ENCODE data around the gene KIAA1671.

Gene KIAA1671

GRCh38 chr22:25142102-25142501 is 189.6 kb downstream of the KIAA1671 start:
- Histone ChIP-seq H3K79me2 (ENCODE audit: insufficient read depth, low read length) (no peaks in the 10 kb centered on the region), H3K36me3 (ENCODE audit: insufficient read depth, low read length) (no peaks in the 10 kb centered on the region), H3K4me2 (ENCODE audit: low read length) (no peak overlapping the region), H3K9ac (ENCODE audit: low read length) (no peak overlapping the region), H3K27ac (ENCODE audit: low read depth, low read length, poor library complexity, severe bottlenecking) (no peak overlapping the region), H3K4me3 (ENCODE audit: low read depth, low read length, poor library complexity, severe bottlenecking) (no peak overlapping the region), H3K9me2 (ENCODE audit: low read depth, low read length) (no peaks in the 10 kb centered on the region), H3K9me3 (ENCODE audit: low read length) (no peaks in the 10 kb centered on the region), H3K4me1 (ENCODE audit: insufficient read depth, low read length, severe bottlenecking) (no peaks in the 10 kb centered on the region), H2AFZ (ENCODE audit: low read length) (no peak overlapping the region), H4K20me1 (ENCODE audit: insufficient read depth, low read length) (no peaks in the 10 kb centered on the region), H3F3A (ENCODE audit: insufficient read depth, low read length) (no peaks in the 10 kb centered on the region), H3K27me3 (ENCODE audit: insufficient read depth, low read length) (no peaks in the 10 kb centered on the region; the same call in 1 of the 2 replicates)
- TF ChIP-seq, protein P1, sequence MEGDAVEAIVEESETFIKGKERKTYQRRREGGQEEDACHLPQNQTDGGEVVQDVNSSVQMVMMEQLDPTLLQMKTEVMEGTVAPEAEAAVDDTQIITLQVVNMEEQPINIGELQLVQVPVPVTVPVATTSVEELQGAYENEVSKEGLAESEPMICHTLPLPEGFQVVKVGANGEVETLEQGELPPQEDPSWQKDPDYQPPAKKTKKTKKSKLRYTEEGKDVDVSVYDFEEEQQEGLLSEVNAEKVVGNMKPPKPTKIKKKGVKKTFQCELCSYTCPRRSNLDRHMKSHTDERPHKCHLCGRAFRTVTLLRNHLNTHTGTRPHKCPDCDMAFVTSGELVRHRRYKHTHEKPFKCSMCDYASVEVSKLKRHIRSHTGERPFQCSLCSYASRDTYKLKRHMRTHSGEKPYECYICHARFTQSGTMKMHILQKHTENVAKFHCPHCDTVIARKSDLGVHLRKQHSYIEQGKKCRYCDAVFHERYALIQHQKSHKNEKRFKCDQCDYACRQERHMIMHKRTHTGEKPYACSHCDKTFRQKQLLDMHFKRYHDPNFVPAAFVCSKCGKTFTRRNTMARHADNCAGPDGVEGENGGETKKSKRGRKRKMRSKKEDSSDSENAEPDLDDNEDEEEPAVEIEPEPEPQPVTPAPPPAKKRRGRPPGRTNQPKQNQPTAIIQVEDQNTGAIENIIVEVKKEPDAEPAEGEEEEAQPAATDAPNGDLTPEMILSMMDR (IDR thresholded peaks at IDR 0.05; ENCODE audit: low read length) = no peak
- TF ChIP-seq EZH2 (IDR thresholded peaks at IDR 0.05; ENCODE audit: borderline replicate concordance, low read length) = no peak

GRCh38 chr22:25143156-25144076 is 190.9 kb downstream of the KIAA1671 start:
- no peak overlapping the region for H3K4me2 ChIP-seq (ENCODE audit: low read length)
- no peak for TF ChIP-seq EZH2 (IDR thresholded peaks at IDR 0.05; ENCODE audit: borderline replicate concordance, low read length)
- TF ChIP-seq, protein P1 (IDR thresholded peaks at IDR 0.05; ENCODE audit: low read length) = no peak
- H3K79me2 ChIP-seq (ENCODE audit: insufficient read depth, low read length) = no peaks in the 10 kb centered on the region
- H3F3A ChIP-seq (ENCODE audit: insufficient read depth, low read length) = no peaks in the 10 kb centered on the region
- H3K27me3 ChIP-seq (ENCODE audit: insufficient read depth, low read length) = no peaks in the 10 kb centered on the region; the same call in 1 of the 2 replicates
- no peaks in the 10 kb centered on the region for H4K20me1 ChIP-seq (ENCODE audit: insufficient read depth, low read length)
- no peak overlapping the region for H2AFZ ChIP-seq (ENCODE audit: low read length)
- H3K27ac ChIP-seq (ENCODE audit: low read depth, low read length, poor library complexity, severe bottlenecking) = no peak overlapping the region
- H3K9ac ChIP-seq (ENCODE audit: low read length) = no peak overlapping the region
- H3K36me3 ChIP-seq (ENCODE audit: insufficient read depth, low read length) = no peaks in the 10 kb centered on the region
- no peak overlapping the region for H3K4me3 ChIP-seq (ENCODE audit: low read depth, low read length, poor library complexity, severe bottlenecking)
- H3K9me3 ChIP-seq (ENCODE audit: low read length) = no peaks in the 10 kb centered on the region
- no peaks in the 10 kb centered on the region for H3K4me1 ChIP-seq (ENCODE audit: insufficient read depth, low read length, severe bottlenecking)
- no peaks in the 10 kb centered on the region for H3K9me2 ChIP-seq (ENCODE audit: low read depth, low read length)

DNA sequence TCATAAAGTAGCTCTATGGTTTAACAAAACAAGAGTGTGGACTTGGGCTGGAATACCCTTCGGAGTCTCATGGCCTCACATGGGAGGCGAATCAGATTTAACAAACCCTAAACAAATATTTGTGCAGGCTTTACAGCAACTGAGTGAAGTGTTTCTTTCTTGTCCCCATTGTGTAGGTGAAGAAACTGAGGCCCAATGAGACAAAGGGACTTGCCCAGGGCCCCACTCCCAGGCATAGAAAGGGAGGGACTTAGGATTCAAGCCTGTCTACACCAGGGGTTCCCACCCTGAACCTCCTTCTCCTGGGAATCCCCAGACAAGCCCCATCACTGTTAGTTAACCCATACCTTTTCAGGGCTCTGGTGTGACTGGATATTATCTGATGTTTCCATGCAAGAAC is 192.0 kb downstream of the KIAA1671 start:
- H3K9me3 ChIP-seq (ENCODE audit: low read length) = no peaks in the 10 kb centered on the region
- no peaks in the 10 kb centered on the region for H3K36me3 ChIP-seq (ENCODE audit: insufficient read depth, low read length)
- H3K4me2 ChIP-seq (ENCODE audit: low read length) = no peak overlapping the region
- H3K79me2 ChIP-seq (ENCODE audit: insufficient read depth, low read length) = no peaks in the 10 kb centered on the region
- no peaks in the 10 kb centered on the region for H4K20me1 ChIP-seq (ENCODE audit: insufficient read depth, low read length)
- TF ChIP-seq, protein P1 (IDR thresholded peaks at IDR 0.05; ENCODE audit: low read length) = no peak
- TF ChIP-seq EZH2 (IDR thresholded peaks at IDR 0.05; ENCODE audit: borderline replicate concordance, low read length) = no peak
- no peak overlapping the region for H2AFZ ChIP-seq (ENCODE audit: low read length)
- no peak overlapping the region for H3K27ac ChIP-seq (ENCODE audit: low read depth, low read length, poor library complexity, severe bottlenecking)
- no peaks in the 10 kb centered on the region for H3F3A ChIP-seq (ENCODE audit: insufficient read depth, low read length)
- no peak overlapping the region for H3K9ac ChIP-seq (ENCODE audit: low read length)
- H3K9me2 ChIP-seq (ENCODE audit: low read depth, low read length) = no peaks in the 10 kb centered on the region
- H3K4me1 ChIP-seq (ENCODE audit: insufficient read depth, low read length, severe bottlenecking) = no peaks in the 10 kb centered on the region
- no peaks in the 10 kb centered on the region for H3K27me3 ChIP-seq (ENCODE audit: insufficient read depth, low read length)
- H3K4me3 ChIP-seq (ENCODE audit: low read depth, low read length, poor library complexity, severe bottlenecking) = no peak overlapping the region
